ENCODE measurements around the gene RIMBP3B. TPM values are rescaled to one million over a fixed set of nuclear protein-coding genes. Genes with fewer than 3 reads are reported as not detected.
"Not testable (repeated sequence)": the region's sequence is repeated elsewhere in the genome, so short reads cannot be mapped to it uniquely, and the experiment has no call there.

RIMBP3B gene
- total RNA-seq, 1 experiment from 2014 or later, result 0.39 TPM

GRCh38 chr22:21363061-21363460 lies 20.5 kb upstream of the RIMBP3B start:
- not testable (repeated sequence) for H4K20me1 ChIP-seq (ENCODE audit: control insufficient read depth, insufficient read depth, insufficient read length); H3K4ac ChIP-seq (ENCODE audit: low read depth, low read length); H2AK5ac ChIP-seq (ENCODE audit: insufficient read length, low read length); DNase-seq; H2BK20ac ChIP-seq (ENCODE audit: low read depth, low read length, poor library complexity, severe bottlenecking); H2BK120ac ChIP-seq (ENCODE audit: low read depth, low read length, poor library complexity, severe bottlenecking); H3K9ac ChIP-seq (ENCODE audit: extremely low read depth, insufficient read length, low read length); H3K56ac ChIP-seq (ENCODE audit: insufficient read length, low read depth, low read length); H3K23ac ChIP-seq (ENCODE audit: insufficient read length, low read depth, low read length); H3K4me1 ChIP-seq (ENCODE audit: insufficient read depth, low read length); H3K27ac Mint-ChIP-seq; H3K4me1 Mint-ChIP-seq; H3K27me3 ChIP-seq (ENCODE audit: insufficient read depth, low read length); H3T11ph ChIP-seq (ENCODE audit: low read length); H2BK15ac ChIP-seq (ENCODE audit: low read depth, low read length); H3K23me2 ChIP-seq (ENCODE audit: insufficient read length, low read depth, low read length, poor library complexity, severe bottlenecking); H2BK5ac ChIP-seq (ENCODE audit: insufficient read length, low read length); H3K36me3 Mint-ChIP-seq (ENCODE audit: insufficient read depth in 1 of 3, low read depth in 3 of 3); H4K5ac ChIP-seq (ENCODE audit: insufficient read length, low read depth, low read length); H3K79me1 ChIP-seq (ENCODE audit: insufficient read depth, low read depth, low read length, poor library complexity, severe bottlenecking); H3K27me3 Mint-ChIP-seq (ENCODE audit: low read depth); H2BK12ac ChIP-seq (ENCODE audit: insufficient read length, low read depth, low read length); H3K79me2 ChIP-seq (ENCODE audit: insufficient read depth, low read length); H4K8ac ChIP-seq (replicated peaks; ENCODE audit: insufficient read length, low read depth, low read length); H3K14ac ChIP-seq (ENCODE audit: insufficient read depth, low read length); H3K4me3 Mint-ChIP-seq; H3K9me3 Mint-ChIP-seq; H4K91ac ChIP-seq (ENCODE audit: insufficient read length, low read depth, low read length); H3K9me3 ChIP-seq (ENCODE audit: control insufficient read depth, low read depth, low read length); H3K18ac ChIP-seq (ENCODE audit: insufficient read length, low read depth, low read length); H2AFZ ChIP-seq (ENCODE audit: low read length); H3K27ac ChIP-seq (ENCODE audit: insufficient read length, low read depth, low read length); H3K4me2 ChIP-seq (ENCODE audit: insufficient read depth, insufficient read length, low read length)
- WGBS (ENCODE audit: extremely low coverage, insufficient read length, low lambda C conversion rate), result no CpG with 5 or more reads among the region's 5 CpGs

DNA sequence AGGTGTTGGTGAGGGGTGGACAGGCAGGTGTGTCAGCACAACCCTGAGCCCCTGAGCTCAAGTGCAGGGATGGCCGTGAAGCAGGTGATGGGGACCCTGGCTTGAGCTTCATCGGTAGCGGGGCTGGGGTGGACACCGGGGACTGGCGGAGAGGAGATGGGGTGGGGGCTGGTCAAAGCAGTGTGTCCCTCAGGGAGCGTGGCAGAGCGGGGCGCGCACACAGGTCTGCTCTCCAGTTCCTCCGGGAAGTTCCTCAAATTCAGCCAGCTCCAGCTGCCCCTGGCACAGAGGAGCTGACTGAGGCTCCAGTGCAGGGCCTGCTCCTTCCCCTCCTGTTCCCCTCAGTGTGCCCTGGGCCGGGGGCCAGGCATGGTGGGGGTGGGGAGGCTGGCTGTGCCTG lies 19.7 kb upstream of the RIMBP3B start:
- not testable (repeated sequence) for H4K8ac ChIP-seq (replicated peaks; ENCODE audit: insufficient read length, low read depth, low read length); H3K56ac ChIP-seq (ENCODE audit: insufficient read length, low read depth, low read length); H3K4me2 ChIP-seq (ENCODE audit: insufficient read depth, insufficient read length, low read length); H3K4me1 Mint-ChIP-seq; DNase-seq; H4K5ac ChIP-seq (ENCODE audit: insufficient read length, low read depth, low read length); H3K14ac ChIP-seq (ENCODE audit: insufficient read depth, low read length); H3K27me3 Mint-ChIP-seq (ENCODE audit: low read depth); H3K27ac ChIP-seq (ENCODE audit: insufficient read length, low read depth, low read length); H2AFZ ChIP-seq (ENCODE audit: low read length); H3K4me3 Mint-ChIP-seq; H3K27ac Mint-ChIP-seq; H2BK5ac ChIP-seq (ENCODE audit: insufficient read length, low read length); H3K4ac ChIP-seq (ENCODE audit: low read depth, low read length); H4K91ac ChIP-seq (ENCODE audit: insufficient read length, low read depth, low read length); H3K36me3 Mint-ChIP-seq (ENCODE audit: insufficient read depth in 1 of 3, low read depth in 3 of 3); H2AK5ac ChIP-seq (ENCODE audit: insufficient read length, low read length); H3K9me3 ChIP-seq (ENCODE audit: control insufficient read depth, low read depth, low read length); H3K27me3 ChIP-seq (ENCODE audit: insufficient read depth, low read length); H3K23ac ChIP-seq (ENCODE audit: insufficient read length, low read depth, low read length); H2BK12ac ChIP-seq (ENCODE audit: insufficient read length, low read depth, low read length); H3K79me2 ChIP-seq (ENCODE audit: insufficient read depth, low read length); H3K9me3 Mint-ChIP-seq; H2BK20ac ChIP-seq (ENCODE audit: low read depth, low read length, poor library complexity, severe bottlenecking); H4K20me1 ChIP-seq (ENCODE audit: control insufficient read depth, insufficient read depth, insufficient read length); H3K79me1 ChIP-seq (ENCODE audit: insufficient read depth, low read depth, low read length, poor library complexity, severe bottlenecking); H3T11ph ChIP-seq (ENCODE audit: low read length); H3K4me1 ChIP-seq (ENCODE audit: insufficient read depth, low read length); H3K9ac ChIP-seq (ENCODE audit: extremely low read depth, insufficient read length, low read length); H3K23me2 ChIP-seq (ENCODE audit: insufficient read length, low read depth, low read length, poor library complexity, severe bottlenecking); H3K18ac ChIP-seq (ENCODE audit: insufficient read length, low read depth, low read length); H2BK120ac ChIP-seq (ENCODE audit: low read depth, low read length, poor library complexity, severe bottlenecking); H2BK15ac ChIP-seq (ENCODE audit: low read depth, low read length)
- no CpG with 5 or more reads among the region's 11 CpGs for WGBS (ENCODE audit: extremely low coverage, insufficient read length, low lambda C conversion rate)

Data from H9 (cell line).